GM12874 (cell line): ENCODE data around the gene SLC29A1.

Experiments
- CTCF ChIP-seq: IDR thresholded peaks from 2 replicates; pipeline ENCODE4 v1.5.1; 2011; ENCODE audit warnings: low read depth, mild to moderate bottlenecking, control low read depth, low read length, moderate library complexity; ENCODE audit not compliant: insufficient read depth

SLC29A1 gene

GRCh38 chr6:44199883-44200282, 23.5 kb upstream of the SLC29A1 start:
- no peak for TF ChIP-seq CTCF

- TF ChIP-seq CTCF, result no peak
Observed at GRCh38 chr6:44201200-44201599, 22.2 kb upstream of the SLC29A1 start.

- no peak for TF ChIP-seq CTCF
Observed at GRCh38 chr6:44201638-44202303, 21.6 kb upstream of the SLC29A1 start.

GRCh38 chr6:44202332-44202971, 20.9 kb upstream of the SLC29A1 start:
- no peak for TF ChIP-seq CTCF

- no peak for TF ChIP-seq CTCF
Observed at GRCh38 chr6:44202972-44203750, 20.2 kb upstream of the SLC29A1 start.

GRCh38 chr6:44203955-44204354, 19.4 kb upstream of the SLC29A1 start:
- no peak for TF ChIP-seq CTCF

- no peak for TF ChIP-seq CTCF
Observed at GRCh38 chr6:44207966-44208365, 15.4 kb upstream of the SLC29A1 start.
